NB4 (cell line): Measurements from ENCODE around the gene KISS1R.

Experiments
- CTCF ChIP-seq: IDR thresholded peaks from one replicate; pipeline ENCODE4 v1.5.1; 2012; ENCODE audit warnings: low read depth, low read length
- MYC ChIP-seq: IDR thresholded peaks from 2 replicates; pipeline ENCODE4 v1.6.1; 2011; ENCODE audit warnings: low read depth, low read length
- POLR2A ChIP-seq: IDR thresholded peaks from 2 replicates; pipeline ENCODE4 v1.6.1; 2011; ENCODE audit warnings: mild to moderate bottlenecking; ENCODE audit not compliant: insufficient read length; ENCODE audit errors: extremely low read depth
- TF ChIP-seq, protein P1 (sequence below): IDR thresholded peaks from 2 replicates; pipeline ENCODE4 v1.6.1; 2011; ENCODE audit warnings: low read depth, low read length

- TF ChIP-seq CTCF = no peak
- TF ChIP-seq, protein P1, sequence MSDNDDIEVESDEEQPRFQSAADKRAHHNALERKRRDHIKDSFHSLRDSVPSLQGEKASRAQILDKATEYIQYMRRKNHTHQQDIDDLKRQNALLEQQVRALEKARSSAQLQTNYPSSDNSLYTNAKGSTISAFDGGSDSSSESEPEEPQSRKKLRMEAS = no peak
- no peak for TF ChIP-seq POLR2A
- no peak for TF ChIP-seq MYC
Observed at GRCh38 chr19:919199-920050, 2.3 kb downstream of the KISS1R start.
